A673 (cell line): ENCODE data around the gene HOXA3.

ENCODE experiments used
- EZH2 ChIP-seq: fragments of 200-600 bp; sonication (generic); IDR thresholded peaks from 2 replicates; pipeline ENCODE4 v1.6.1; 2017; ENCODE audit warnings: borderline replicate concordance, low read depth, mild to moderate bottlenecking, mixed read lengths, antibody characterized with exemption, low read length; ENCODE audit not compliant: poor library complexity, severe bottlenecking
- TF ChIP-seq, protein P1 (sequence below): fragments of 300-800, 200-600 bp; sonication (generic); conservative IDR thresholded peaks from 2 replicates; pipeline ENCODE4 v1.5.1; 2017; ENCODE audit warnings: low read depth, mild to moderate bottlenecking, antibody characterized with exemption, low read length, moderate library complexity, mixed read lengths

DNA sequence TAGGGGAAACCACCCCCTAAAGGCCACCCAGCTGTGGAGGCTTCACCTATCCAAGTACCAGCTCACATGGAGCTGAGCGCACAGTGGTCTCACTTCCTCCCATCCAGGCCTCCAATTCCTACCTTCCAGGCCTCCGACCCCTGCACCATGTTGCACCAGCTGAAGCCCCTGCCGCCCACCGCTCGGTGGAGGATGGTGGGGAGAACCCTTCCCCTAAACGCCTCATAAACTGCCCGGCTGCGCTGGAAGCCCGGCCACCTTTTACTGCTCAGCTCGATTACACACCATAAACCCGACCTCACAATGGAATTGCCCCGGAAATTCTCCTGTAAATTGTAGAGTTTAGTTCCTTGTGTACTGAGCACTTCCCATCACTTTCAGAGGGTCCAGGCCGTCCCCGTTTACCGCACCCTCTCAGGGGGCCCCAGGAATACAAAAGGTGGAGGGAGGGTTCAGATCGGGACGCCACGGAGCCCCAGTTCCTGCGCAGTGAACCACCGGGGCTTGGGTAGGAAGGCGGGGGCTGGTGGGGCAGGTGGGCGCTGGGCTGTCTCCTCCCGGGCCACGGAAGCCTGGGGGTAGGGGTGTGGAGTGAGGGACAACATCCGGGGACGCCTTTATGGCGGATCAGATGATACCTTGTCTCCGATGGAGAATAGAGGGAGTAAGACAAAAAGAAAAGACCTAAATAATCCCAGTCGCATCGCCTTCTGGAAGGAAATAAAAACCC, 5.5 kb upstream of the HOXA3 start:
- TF ChIP-seq EZH2, result no peak
- TF ChIP-seq, protein P1, sequence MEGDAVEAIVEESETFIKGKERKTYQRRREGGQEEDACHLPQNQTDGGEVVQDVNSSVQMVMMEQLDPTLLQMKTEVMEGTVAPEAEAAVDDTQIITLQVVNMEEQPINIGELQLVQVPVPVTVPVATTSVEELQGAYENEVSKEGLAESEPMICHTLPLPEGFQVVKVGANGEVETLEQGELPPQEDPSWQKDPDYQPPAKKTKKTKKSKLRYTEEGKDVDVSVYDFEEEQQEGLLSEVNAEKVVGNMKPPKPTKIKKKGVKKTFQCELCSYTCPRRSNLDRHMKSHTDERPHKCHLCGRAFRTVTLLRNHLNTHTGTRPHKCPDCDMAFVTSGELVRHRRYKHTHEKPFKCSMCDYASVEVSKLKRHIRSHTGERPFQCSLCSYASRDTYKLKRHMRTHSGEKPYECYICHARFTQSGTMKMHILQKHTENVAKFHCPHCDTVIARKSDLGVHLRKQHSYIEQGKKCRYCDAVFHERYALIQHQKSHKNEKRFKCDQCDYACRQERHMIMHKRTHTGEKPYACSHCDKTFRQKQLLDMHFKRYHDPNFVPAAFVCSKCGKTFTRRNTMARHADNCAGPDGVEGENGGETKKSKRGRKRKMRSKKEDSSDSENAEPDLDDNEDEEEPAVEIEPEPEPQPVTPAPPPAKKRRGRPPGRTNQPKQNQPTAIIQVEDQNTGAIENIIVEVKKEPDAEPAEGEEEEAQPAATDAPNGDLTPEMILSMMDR, result no peak
